NCI-H1092 treated with DMSO at 0.1 percent for 48 hours (cell line): ENCODE results near the gene STIP1.

ENCODE experiments used
- DNase-seq: peaks from one replicate; lab custom pipeline; 2025; lab: John Stamatoyannopoulos, UW

STIP1 gene

GRCh38 chr11:64185693-64186491 lies at the start of gene STIP1:
Gene STIP1 (plus strand): TSS chr11:64186171. CDS start chr11:64186262, 91 bp downstream.
- peak; percentile 100 for DNase-seq

GRCh38 chr11:64136765-64137441 lies 49.1 kb upstream of the STIP1 start:
- no peak for DNase-seq

GRCh38 chr11:64138398-64138797 lies 47.6 kb upstream of the STIP1 start:
- peak; percentile 57 for DNase-seq

- DNase-seq, result no peak
Measured at GRCh38 chr11:64139049-64139448, 46.9 kb upstream of the STIP1 start.

GRCh38 chr11:64140082-64140481 lies 45.9 kb upstream of the STIP1 start:
- no peak for DNase-seq

- peak; percentile 52 for DNase-seq
Measured at GRCh38 chr11:64141081-64141783, 44.7 kb upstream of the STIP1 start.

- no peak for DNase-seq
Measured at GRCh38 chr11:64144587-64145472, 41.1 kb upstream of the STIP1 start.

GRCh38 chr11:64146036-64146955 lies 39.7 kb upstream of the STIP1 start:
- peak; percentile 38 for DNase-seq

- DNase-seq, result peak; percentile 91
Measured at GRCh38 chr11:64148226-64148916, 37.6 kb upstream of the STIP1 start.

GRCh38 chr11:64148917-64149617 lies 36.9 kb upstream of the STIP1 start:
- DNase-seq, result no peak

GRCh38 chr11:64150051-64150450 lies 35.9 kb upstream of the STIP1 start:
- DNase-seq, result no peak

- DNase-seq, result peak; percentile 97
Measured at GRCh38 chr11:64150481-64151239, 35.3 kb upstream of the STIP1 start.

GRCh38 chr11:64151337-64151736 lies 34.6 kb upstream of the STIP1 start:
- DNase-seq, result no peak

GRCh38 chr11:64152841-64153691 lies 32.9 kb upstream of the STIP1 start:
- peak; percentile 52 for DNase-seq

GRCh38 chr11:64153812-64154211 lies 32.2 kb upstream of the STIP1 start:
- no peak for DNase-seq

- no peak for DNase-seq
Measured at GRCh38 chr11:64156235-64157011, 29.5 kb upstream of the STIP1 start.
